ENCODE data around the gene CSNK2B. TPM values are rescaled to one million over a fixed set of nuclear protein-coding genes. Genes with fewer than 3 reads are reported as not detected.
A peak's percentile ranks its signal among the peaks of the same experiment; 100 is the strongest.

CSNK2B gene
- total and polyA plus RNA-seq, 9 of the 15 experiments (the other 6 are each of a cell fraction or from before 2014, with no cell fraction given) = 120 to 1,126 (median 529) TPM

- no peak; the same call in 1 of the 2 replicates for TF ChIP-seq ZBTB12 (CRISPR knock-in tag; IDR thresholded peaks at IDR 0.05)
- TF ChIP-seq ZFP1 (CRISPR knock-in tag; IDR thresholded peaks at IDR 0.05) = no peak
- TF ChIP-seq GTF2B (IDR thresholded peaks at IDR 0.05; ENCODE audit: extremely low read depth, insufficient read length) = no peak
- no peak for TF ChIP-seq NFE2L1 (tag; IDR thresholded peaks at IDR 0.05; ENCODE audit: borderline replicate concordance, low read depth)
- TF ChIP-seq BACH1 (tag; IDR thresholded peaks at IDR 0.05) = no peak
- TF ChIP-seq ZNF175 (CRISPR knock-in tag; IDR thresholded peaks at IDR 0.05; ENCODE audit: low read depth) = peak; percentile 43; the same call in 1 of the 2 replicates
- TF ChIP-seq ZNF124 (CRISPR knock-in tag; IDR thresholded peaks at IDR 0.05) = no peak
- no peak; the same call in 1 of the 2 replicates for TF ChIP-seq ZNF583 (CRISPR knock-in tag; IDR thresholded peaks at IDR 0.05)
- TF ChIP-seq ZNF780A (CRISPR knock-in tag; IDR thresholded peaks at IDR 0.05) = no peak
- TF ChIP-seq ELF1 (tag; IDR thresholded peaks at IDR 0.05) = no peak
- no peak for TF ChIP-seq POLR2H (tag; IDR thresholded peaks at IDR 0.05; ENCODE audit: low read depth)
- TF ChIP-seq ZNF830 (CRISPR knock-in tag; IDR thresholded peaks at IDR 0.05) = no peak
- TF ChIP-seq ZNF589 (CRISPR knock-in tag; IDR thresholded peaks at IDR 0.05; ENCODE audit: low read depth) = no peak
- no peak for TF ChIP-seq PRPF4 (IDR thresholded peaks at IDR 0.05; ENCODE audit: insufficient read depth, low read depth, low read length, poor library complexity, severe bottlenecking)
- TF ChIP-seq DIDO1 (tag; IDR thresholded peaks at IDR 0.05; ENCODE audit: low read depth) = no peak
- TF ChIP-seq ARID2 (IDR thresholded peaks at IDR 0.05) = no peak
- TF ChIP-seq CXXC5 (CRISPR knock-in tag; IDR thresholded peaks at IDR 0.05) = no peak
- 0 out of 2 replicates have a peak, but pooled peaks have one; percentile 5 for TF ChIP-seq ZBTB33 (CRISPR knock-in tag; IDR thresholded peaks at IDR 0.05)
- TF ChIP-seq RAD21 (CRISPR knock-in tag; conservative IDR thresholded peaks at IDR 0.05 in 1 of 2, IDR thresholded peaks at IDR 0.05 in 1 of 2) = no peak
- TF ChIP-seq ILF3 (IDR thresholded peaks at IDR 0.05; ENCODE audit: borderline replicate concordance) = no peak
- no peak for TF ChIP-seq MEIS2 (IDR thresholded peaks at IDR 0.05; ENCODE audit: partially characterized antibody)
- no peak; the same call in 1 of the 2 replicates for TF ChIP-seq ZNF12 (CRISPR knock-in tag; IDR thresholded peaks at IDR 0.05)
- TF ChIP-seq ZNF431 (CRISPR knock-in tag; IDR thresholded peaks at IDR 0.05) = peak; percentile 39; the same call in 1 of the 2 replicates
- TF ChIP-seq RBM15 (IDR thresholded peaks at IDR 0.05; ENCODE audit: insufficient read depth, low read length) = no peak
These were observed 6.1 kb upstream of the CSNK2B start (continued) for GRCh38 chr6:31659649-31660380.
